SK-N-SH treated with all-trans-retinoic acid at 6 μM for 48 hours (cell line): ENCODE measurements around the gene ST6GALNAC3.

Experiments
- ATAC-seq: fragments of 200-7000 bp; cut with Tn5 transposase; 3 replicates; pipeline ENCODE4 v1.9.1; 2020; ENCODE audit warnings: mild to moderate bottlenecking, moderate library complexity
- ARNTL ChIP-seq: fragments of 450-650 bp; formaldehyde crosslinking; IDR thresholded peaks from 2 replicates; pipeline ENCODE4 v1.5.0; 2020; ENCODE audit warnings: low read depth, mild to moderate bottlenecking, moderate library complexity, borderline replicate concordance
- CREB5 ChIP-seq: fragments of 250-450 bp; sonication (Bioruptor Pico); IDR thresholded peaks from 2 replicates; pipeline ENCODE4 v1.5.1; 2020; ENCODE audit warnings: low read depth, mild to moderate bottlenecking, moderate library complexity
- CSDC2 ChIP-seq: fragments of 250-450 bp; sonication (Bioruptor Pico); IDR thresholded peaks from 2 replicates; pipeline ENCODE4 v1.5.0; 2020; ENCODE audit warnings: mild to moderate bottlenecking, moderate library complexity
- ESRRG ChIP-seq: fragments of 250-450 bp; sonication (Bioruptor Pico); IDR thresholded peaks from 2 replicates; pipeline ENCODE4 v1.6.1; 2021; ENCODE audit warnings: mild to moderate bottlenecking
- GLIS3 ChIP-seq: fragments of 250-450 bp; sonication (Bioruptor Pico); IDR thresholded peaks from 2 replicates; pipeline ENCODE4 v1.5.0; 2020; ENCODE audit warnings: mild to moderate bottlenecking, moderate library complexity
- ISL1 ChIP-seq: fragments of 250-450 bp; sonication (Bioruptor Pico); IDR thresholded peaks from 2 replicates; pipeline ENCODE4 v2.1.2; 2022; ENCODE audit warnings: mild to moderate bottlenecking, moderate library complexity
- OSR1 ChIP-seq: fragments of 250-450 bp; sonication (Bioruptor Pico); IDR thresholded peaks from 2 replicates; pipeline ENCODE4 v1.8.0; 2022; ENCODE audit warnings: moderate library complexity, mild to moderate bottlenecking, inconsistent platforms
- PPARA ChIP-seq: fragments of 250-450 bp; sonication (Bioruptor Pico); IDR thresholded peaks from 2 replicates; pipeline ENCODE4 v1.5.0; 2020; ENCODE audit warnings: mild to moderate bottlenecking, borderline replicate concordance
- RARB ChIP-seq: fragments of 250-450 bp; sonication (Bioruptor Pico); IDR thresholded peaks from 2 replicates; pipeline ENCODE4 v1.8.0; 2021; ENCODE audit warnings: mild to moderate bottlenecking, moderate library complexity
- SNAI2 ChIP-seq: fragments of 250-450 bp; sonication (Bioruptor Pico); IDR thresholded peaks from 2 replicates; pipeline ENCODE4 v1.5.0; 2020; ENCODE audit warnings: mild to moderate bottlenecking, moderate library complexity
- TCF4 ChIP-seq: fragments of 250-450 bp; sonication (Bioruptor Pico); IDR thresholded peaks from 2 replicates; pipeline ENCODE4 v1.8.0; 2021; ENCODE audit warnings: mild to moderate bottlenecking, moderate library complexity, borderline replicate concordance
- TSHZ2 ChIP-seq: fragments of 250-450 bp; sonication (Bioruptor Pico); IDR thresholded peaks from 2 replicates; pipeline ENCODE4 v1.5.0; 2020; ENCODE audit warnings: mild to moderate bottlenecking, moderate library complexity
- ZC3H10 ChIP-seq: fragments of 250-450 bp; sonication (Bioruptor Pico); IDR thresholded peaks from 2 replicates; pipeline ENCODE4 v1.5.1; 2021; ENCODE audit warnings: mild to moderate bottlenecking, moderate library complexity
- ZFP30 ChIP-seq: fragments of 450-650 bp; formaldehyde crosslinking; IDR thresholded peaks from 2 replicates; pipeline ENCODE4 v1.5.0; 2022; ENCODE audit warnings: mild to moderate bottlenecking, moderate library complexity
- ZNF565 ChIP-seq: fragments of 450-650 bp; formaldehyde crosslinking; conservative IDR thresholded peaks from 2 replicates; pipeline ENCODE4 v1.5.0; 2020; ENCODE audit warnings: low read depth, mild to moderate bottlenecking, moderate library complexity
- ZNF70 ChIP-seq: fragments of 450-650 bp; formaldehyde crosslinking; IDR thresholded peaks from 2 replicates; pipeline ENCODE4 v1.5.0; 2020; ENCODE audit warnings: mild to moderate bottlenecking, moderate library complexity
- ZNF8 ChIP-seq: fragments of 450-650 bp; formaldehyde crosslinking; IDR thresholded peaks from 2 replicates; pipeline ENCODE4 v1.5.0; 2020; ENCODE audit warnings: mild to moderate bottlenecking, moderate library complexity
- TF ChIP-seq, protein P1 (sequence below): fragments of 250-450 bp; sonication (Bioruptor Pico); IDR thresholded peaks from 2 replicates; pipeline ENCODE4 v1.8.0; 2020; ENCODE audit warnings: mild to moderate bottlenecking, moderate library complexity, borderline replicate concordance
- TF ChIP-seq, protein P2 (sequence below): fragments of 250-450 bp; sonication (Bioruptor Pico); IDR thresholded peaks from 2 replicates; pipeline ENCODE4 v1.8.0; 2021; ENCODE audit warnings: low read depth, mild to moderate bottlenecking, moderate library complexity, borderline replicate concordance

The ST6GALNAC3 gene

DNA sequence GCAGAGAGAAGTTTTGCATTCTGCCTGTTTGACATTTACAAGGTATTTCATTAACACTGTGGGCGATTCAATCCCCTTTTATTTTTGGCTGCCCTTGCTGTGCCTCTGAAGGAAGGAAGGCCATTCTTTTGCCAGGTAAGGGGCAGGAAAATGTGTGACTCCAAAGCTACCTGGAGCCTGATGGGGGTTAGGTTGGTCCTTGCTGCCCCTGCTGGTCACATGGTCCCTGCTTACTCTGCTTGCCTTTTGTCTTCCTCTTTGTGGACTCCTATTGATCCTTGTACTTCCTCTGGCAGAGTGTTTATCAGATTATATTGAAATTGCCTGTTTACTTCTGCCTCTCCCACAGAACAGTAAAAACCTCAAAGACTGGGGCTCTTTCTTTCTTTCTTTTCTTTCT, 65.7 kb downstream of the ST6GALNAC3 start:
- TF ChIP-seq ZC3H10 (no peak), ZNF8 (CRISPR knock-in tag) (no peak), ESRRG (no peak), ZNF565 (no peak), CREB5 (no peak), OSR1 (no peak), SNAI2 (CRISPR knock-in tag) (no peak), ZFP30 (no peak), RARB (CRISPR knock-in tag) (no peak), TCF4 (CRISPR knock-in tag) (no peak), ARNTL (CRISPR knock-in tag) (no peak), CSDC2 (CRISPR knock-in tag) (no peak), ISL1 (no peak), TSHZ2 (CRISPR knock-in tag) (no peak)
- TF ChIP-seq, protein P1, sequence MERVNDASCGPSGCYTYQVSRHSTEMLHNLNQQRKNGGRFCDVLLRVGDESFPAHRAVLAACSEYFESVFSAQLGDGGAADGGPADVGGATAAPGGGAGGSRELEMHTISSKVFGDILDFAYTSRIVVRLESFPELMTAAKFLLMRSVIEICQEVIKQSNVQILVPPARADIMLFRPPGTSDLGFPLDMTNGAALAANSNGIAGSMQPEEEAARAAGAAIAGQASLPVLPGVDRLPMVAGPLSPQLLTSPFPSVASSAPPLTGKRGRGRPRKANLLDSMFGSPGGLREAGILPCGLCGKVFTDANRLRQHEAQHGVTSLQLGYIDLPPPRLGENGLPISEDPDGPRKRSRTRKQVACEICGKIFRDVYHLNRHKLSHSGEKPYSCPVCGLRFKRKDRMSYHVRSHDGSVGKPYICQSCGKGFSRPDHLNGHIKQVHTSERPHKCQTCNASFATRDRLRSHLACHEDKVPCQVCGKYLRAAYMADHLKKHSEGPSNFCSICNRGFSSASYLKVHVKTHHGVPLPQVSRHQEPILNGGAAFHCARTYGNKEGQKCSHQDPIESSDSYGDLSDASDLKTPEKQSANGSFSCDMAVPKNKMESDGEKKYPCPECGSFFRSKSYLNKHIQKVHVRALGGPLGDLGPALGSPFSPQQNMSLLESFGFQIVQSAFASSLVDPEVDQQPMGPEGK (CRISPR knock-in tag) = no peak
- TF ChIP-seq, all 23 proteins: peak for 0
- ATAC-seq = no peak

- no peak for ATAC-seq
- TF ChIP-seq ZC3H10 = no peak
- no peak for TF ChIP-seq ESRRG
- TF ChIP-seq GLIS3 (CRISPR knock-in tag) = no peak
- no peak for TF ChIP-seq ISL1
- no peak for TF ChIP-seq RARB (CRISPR knock-in tag)
- TF ChIP-seq ZFP30 = no peak
- no peak for TF ChIP-seq CREB5
- no peak for TF ChIP-seq TSHZ2 (CRISPR knock-in tag)
- TF ChIP-seq, protein P2, sequence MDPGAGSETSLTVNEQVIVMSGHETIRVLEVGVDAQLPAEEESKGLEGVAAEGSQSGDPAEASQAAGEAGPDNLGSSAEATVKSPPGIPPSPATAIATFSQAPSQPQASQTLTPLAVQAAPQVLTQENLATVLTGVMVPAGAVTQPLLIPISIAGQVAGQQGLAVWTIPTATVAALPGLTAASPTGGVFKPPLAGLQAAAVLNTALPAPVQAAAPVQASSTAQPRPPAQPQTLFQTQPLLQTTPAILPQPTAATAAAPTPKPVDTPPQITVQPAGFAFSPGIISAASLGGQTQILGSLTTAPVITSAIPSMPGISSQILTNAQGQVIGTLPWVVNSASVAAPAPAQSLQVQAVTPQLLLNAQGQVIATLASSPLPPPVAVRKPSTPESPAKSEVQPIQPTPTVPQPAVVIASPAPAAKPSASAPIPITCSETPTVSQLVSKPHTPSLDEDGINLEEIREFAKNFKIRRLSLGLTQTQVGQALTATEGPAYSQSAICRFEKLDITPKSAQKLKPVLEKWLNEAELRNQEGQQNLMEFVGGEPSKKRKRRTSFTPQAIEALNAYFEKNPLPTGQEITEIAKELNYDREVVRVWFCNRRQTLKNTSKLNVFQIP (CRISPR knock-in tag) = no peak
- no peak for TF ChIP-seq ZNF70 (CRISPR knock-in tag)
- TF ChIP-seq, protein P1 (CRISPR knock-in tag) = no peak
- no peak for TF ChIP-seq PPARA (CRISPR knock-in tag)
- TF ChIP-seq ZNF8 (CRISPR knock-in tag) = no peak
- TF ChIP-seq ZNF565 = no peak
- TF ChIP-seq OSR1 = no peak
- TF ChIP-seq SNAI2 (CRISPR knock-in tag) = no peak
- no peak for TF ChIP-seq TCF4 (CRISPR knock-in tag)
Measured at GRCh38 chr1:76141929-76142328, 67.4 kb downstream of the ST6GALNAC3 start.
